Smooth muscle cell (in vitro differentiated cells): ENCODE measurements around the gene SEL1L3. TPM values are rescaled to one million over a fixed set of nuclear protein-coding genes. Genes with fewer than 3 reads are reported as not detected.

Experiments used
- DNase-seq: peaks from one replicate; lab custom pipeline; 2025; ENCODE audit not compliant: unreplicated experiment; lab: John Stamatoyannopoulos, UW
- H2AFZ ChIP-seq: fragments of 200-600 bp; sonication (generic); 2 replicates; pipeline ENCODE4 v1.6.0; 2016; ENCODE audit warnings: antibody characterized with exemption, low read depth, mild to moderate bottlenecking
- H3F3A ChIP-seq: fragments of 200-600 bp; sonication (generic); 2 replicates; pipeline ENCODE4 v1.6.0; 2017; ENCODE audit warnings: antibody characterized with exemption, low read depth
- H3K27ac ChIP-seq: fragments of 200-600 bp; sonication (generic); 2 replicates; pipeline ENCODE4 v1.5.1; 2016; ENCODE audit warnings: low read depth, mild to moderate bottlenecking
- H3K27me3 ChIP-seq: fragments of 200-600 bp; sonication (generic); 2 replicates; pipeline ENCODE4 v1.6.1; 2016; ENCODE audit warnings: low read depth, mild to moderate bottlenecking
- H3K36me3 ChIP-seq: fragments of 200-600 bp; sonication (generic); 2 replicates; pipeline ENCODE4 v1.5.1; 2016; ENCODE audit warnings: low read depth
- H3K4me1 ChIP-seq: fragments of 200-600 bp; sonication (generic); 2 replicates; pipeline ENCODE4 v1.5.1; 2016; ENCODE audit warnings: low read depth
- H3K4me2 ChIP-seq: fragments of 200-600 bp; sonication (generic); 2 replicates; pipeline ENCODE4 v1.6.0; 2016; ENCODE audit warnings: mild to moderate bottlenecking
- H3K4me3 ChIP-seq: fragments of 200-600 bp; sonication (generic); 2 replicates; pipeline ENCODE4 v1.5.1; 2016; ENCODE audit warnings: mild to moderate bottlenecking
- H3K79me2 ChIP-seq: fragments of 200-600 bp; sonication (generic); 2 replicates; pipeline ENCODE4 v1.6.0; 2016; ENCODE audit warnings: low read depth, mild to moderate bottlenecking
- H3K9ac ChIP-seq: fragments of 200-600 bp; sonication (generic); 2 replicates; pipeline ENCODE4 v1.6.0; 2016; ENCODE audit warnings: low read depth
- H3K9me3 ChIP-seq: fragments of 200-600 bp; sonication (generic); replicated peaks from 2 replicates; pipeline ENCODE4 v1.5.1; 2016; ENCODE audit warnings: low read depth
- H4K20me1 ChIP-seq: fragments of 200-600 bp; sonication (generic); 2 replicates; pipeline ENCODE4 v1.6.0; 2016; ENCODE audit warnings: low read depth
- WGBS: methylation state at CpG from one replicate; pipeline ENCODE4 v1.1.7; 2016; ENCODE audit warnings: low lambda C conversion rate; 5-methylcytosine and 5-hydroxymethylcytosine counted together
- polyA plus RNA-seq: library from polyadenylated mRNA; unstranded; fragments of >200 nt; fragmentation: Nextera tagmentation; extraction: Ambion mirVana; gene quantifications from 2 replicates; pipeline ENCODE4 v1.2.1, GENCODE V29; 2016
- total RNA-seq: library from RNA; depleted of rRNA; stranded (reverse); fragments of >200 nt; gene quantifications from 2 replicates; pipeline ENCODE4 v1.2.3, GENCODE V29; 2014
- TF ChIP-seq, protein P1 (sequence below): fragments of 200-600 bp; sonication (generic); IDR thresholded peaks from 2 replicates; pipeline ENCODE4 v1.5.1; 2017; ENCODE audit warnings: borderline replicate concordance, mild to moderate bottlenecking, antibody characterized with exemption; ENCODE audit not compliant: insufficient read depth, poor library complexity, severe bottlenecking

SEL1L3 gene
- total and polyA plus RNA-seq, 2 experiments from 2014 or later: 9.3 to 14.0 TPM

DNA sequence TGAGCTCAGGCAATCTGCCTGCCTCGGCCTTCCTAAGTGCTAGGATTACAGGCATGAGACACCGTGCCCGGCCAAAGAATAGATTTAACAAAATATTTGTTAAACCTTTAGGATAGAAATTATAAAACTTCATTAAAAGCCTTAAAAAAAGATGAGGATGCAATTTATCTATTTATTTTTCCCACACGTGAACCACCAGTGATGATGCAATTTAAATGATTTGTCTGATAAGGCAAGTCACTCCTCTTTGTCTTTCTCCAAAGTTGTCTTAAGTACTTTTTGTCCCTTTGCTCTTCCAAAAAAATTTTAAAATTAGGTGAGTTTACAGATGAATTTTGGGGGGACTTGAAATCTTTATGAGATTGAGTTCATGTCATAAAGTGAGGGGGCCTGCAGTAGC, 149.0 kb downstream of the SEL1L3 start:
- no peaks in the 10 kb centered on the region for H3K9me3 ChIP-seq
- H2AFZ ChIP-seq: no peak overlapping the region
- H4K20me1 ChIP-seq: no peaks in the 10 kb centered on the region
- no peaks in the 10 kb centered on the region for H3K4me1 ChIP-seq
- H3K27ac ChIP-seq: no peak overlapping the region
- TF ChIP-seq, protein P1, sequence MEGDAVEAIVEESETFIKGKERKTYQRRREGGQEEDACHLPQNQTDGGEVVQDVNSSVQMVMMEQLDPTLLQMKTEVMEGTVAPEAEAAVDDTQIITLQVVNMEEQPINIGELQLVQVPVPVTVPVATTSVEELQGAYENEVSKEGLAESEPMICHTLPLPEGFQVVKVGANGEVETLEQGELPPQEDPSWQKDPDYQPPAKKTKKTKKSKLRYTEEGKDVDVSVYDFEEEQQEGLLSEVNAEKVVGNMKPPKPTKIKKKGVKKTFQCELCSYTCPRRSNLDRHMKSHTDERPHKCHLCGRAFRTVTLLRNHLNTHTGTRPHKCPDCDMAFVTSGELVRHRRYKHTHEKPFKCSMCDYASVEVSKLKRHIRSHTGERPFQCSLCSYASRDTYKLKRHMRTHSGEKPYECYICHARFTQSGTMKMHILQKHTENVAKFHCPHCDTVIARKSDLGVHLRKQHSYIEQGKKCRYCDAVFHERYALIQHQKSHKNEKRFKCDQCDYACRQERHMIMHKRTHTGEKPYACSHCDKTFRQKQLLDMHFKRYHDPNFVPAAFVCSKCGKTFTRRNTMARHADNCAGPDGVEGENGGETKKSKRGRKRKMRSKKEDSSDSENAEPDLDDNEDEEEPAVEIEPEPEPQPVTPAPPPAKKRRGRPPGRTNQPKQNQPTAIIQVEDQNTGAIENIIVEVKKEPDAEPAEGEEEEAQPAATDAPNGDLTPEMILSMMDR: no peak
- no peaks in the 10 kb centered on the region for H3F3A ChIP-seq
- H3K9ac ChIP-seq: no peak overlapping the region
- no peak overlapping the region for H3K4me3 ChIP-seq
- H3K27me3 ChIP-seq: peaks cover 7% of the 10 kb centered on the region
- no peaks in the 10 kb centered on the region for H3K36me3 ChIP-seq
- H3K79me2 ChIP-seq: no peaks in the 10 kb centered on the region
- no peak for DNase-seq
- no peak overlapping the region for H3K4me2 ChIP-seq
- 89% methylated on average over 4 of the region's 4 CpGs for WGBS

GRCh38 chr4:25712611-25713010, 150.2 kb downstream of the SEL1L3 start:
- Histone ChIP-seq H3K79me2 (no peaks in the 10 kb centered on the region), H3F3A (no peaks in the 10 kb centered on the region), H3K9ac (no peak overlapping the region), H3K27ac (no peak overlapping the region), H3K27me3 (peaks cover 7% of the 10 kb centered on the region), H3K36me3 (no peaks in the 10 kb centered on the region), H2AFZ (no peak overlapping the region), H3K4me2 (no peak overlapping the region), H3K4me3 (no peak overlapping the region), H3K9me3 (no peaks in the 10 kb centered on the region), H4K20me1 (no peaks in the 10 kb centered on the region), H3K4me1 (no peaks in the 10 kb centered on the region)
- WGBS: 95% methylated on average over 2 of the region's 2 CpGs
- no peak for DNase-seq
- TF ChIP-seq, protein P1: no peak

GRCh38 chr4:25710637-25711036, 152.2 kb downstream of the SEL1L3 start:
- Histone ChIP-seq H3K9ac (no peak overlapping the region), H4K20me1 (no peaks in the 10 kb centered on the region), H3K4me1 (no peaks in the 10 kb centered on the region), H3K79me2 (no peaks in the 10 kb centered on the region), H3F3A (no peaks in the 10 kb centered on the region), H3K4me2 (no peak overlapping the region), H3K27ac (no peak overlapping the region), H3K9me3 (no peaks in the 10 kb centered on the region), H3K4me3 (no peak overlapping the region), H2AFZ (no peak overlapping the region), H3K36me3 (no peaks in the 10 kb centered on the region), H3K27me3 (peaks cover 7% of the 10 kb centered on the region)
- WGBS: 52% methylated on average over 3 of the region's 3 CpGs
- TF ChIP-seq, protein P1: no peak
- no peak for DNase-seq

- Histone ChIP-seq H3K36me3 (no peaks in the 10 kb centered on the region), H2AFZ (no peak overlapping the region), H3K9ac (no peak overlapping the region), H3K4me3 (no peak overlapping the region), H3K27me3 (peaks cover 7% of the 10 kb centered on the region), H3K9me3 (no peaks in the 10 kb centered on the region), H4K20me1 (no peaks in the 10 kb centered on the region), H3K79me2 (no peaks in the 10 kb centered on the region), H3K4me2 (no peak overlapping the region), H3K27ac (no peak overlapping the region), H3F3A (no peaks in the 10 kb centered on the region), H3K4me1 (no peaks in the 10 kb centered on the region)
- DNase-seq: no peak
- TF ChIP-seq, protein P1: no peak
- WGBS: 66% methylated on average over 2 of the region's 2 CpGs
Observed at GRCh38 chr4:25704516-25704915, 158.3 kb downstream of the SEL1L3 start.
